Measurements from ENCODE around the gene ADK. TPM values are rescaled to one million over a fixed set of nuclear protein-coding genes. Genes with fewer than 3 reads are reported as not detected.

Gene ADK
- total and polyA plus RNA-seq, 2 donors (not counting 3 experiments of a cell fraction or from before 2014, with no cell fraction given), result 11.7 to 46.5 TPM

- ChIA-PET CTCF (interaction anchor here (0.6 to 1.3 kb wide), 6 partner anchors 10 to 351 kb away, joined by 3 to 4 read pairs (median 4); no protein-coding TSS in a partner anchor), POLR2A (interaction anchor here (1.1 kb wide), 1 partner anchor 11 kb away, joined by 9 read pairs; no protein-coding TSS in a partner anchor)
- no peak for TF ChIP-seq POLR2AphosphoS5 (IDR thresholded peaks at IDR 0.05; ENCODE audit: insufficient read depth, low read depth, low read length)
- intact Hi-C loops (cut with micrococcal nuclease) (no loop called here), dilution Hi-C loops (cut with MboI; ENCODE audit: extremely low pct_ligation_motif_present, low sequenced_read_pairs) (no loop called here)
- H3K27me3 ChIP-seq (ENCODE audit: control insufficient read depth in 2 of 2, insufficient read depth in 2 of 2, low read length in 2 of 2), result no peaks in the 10 kb centered on the region
- no peaks in the 10 kb centered on the region for H3K36me3 ChIP-seq (ENCODE audit: control insufficient read depth in 2 of 2, extremely low read depth in 1 of 2, insufficient read depth in 2 of 2, low read length in 2 of 2)
- H3K9ac ChIP-seq (replicated peaks; ENCODE audit: extremely low read depth, insufficient read depth, low read length), result peak overlapping the region; percentile 35
- H3K9me3 ChIP-seq (replicated peaks; ENCODE audit: control insufficient read depth, insufficient read depth, low read length), result no peaks in the 10 kb centered on the region
- H3K4me3 ChIP-seq (replicated peaks in 1 of 3; ENCODE audit: insufficient read depth in 1 of 3, low read depth in 1 of 3, low read length in 3 of 3), result peak overlapping the region in 1 of 3 experiments; percentile 33
- DNase-seq (ENCODE audit: low read depth, low spot score), result no peak
- H3K9me1 ChIP-seq (replicated peaks; ENCODE audit: control insufficient read depth, extremely low read depth, insufficient read depth, low read length), result no peaks in the 10 kb centered on the region
- H3K79me2 ChIP-seq (ENCODE audit: control insufficient read depth, insufficient read depth, low read length), result peaks cover 57% of the 10 kb centered on the region
- FAIRE-seq, result no peak
- H3K4me2 ChIP-seq (ENCODE audit: insufficient read depth, low read length), result peak overlapping the region; percentile 88
- H4K20me1 ChIP-seq (replicated peaks; ENCODE audit: control insufficient read depth, extremely low read depth, insufficient read depth, low read length), result no peaks in the 10 kb centered on the region
- TSS peak; percentile 12 for BruUV-seq (replicated peaks)
- no peak overlapping the region for H2AFZ ChIP-seq (ENCODE audit: low read depth, low read length)
- peaks cover 23% of the 10 kb centered on the region for H3K4me1 ChIP-seq (ENCODE audit: control insufficient read depth, extremely low read depth, insufficient read depth, low read length)
- peak overlapping the region; percentile 81 for H3K27ac ChIP-seq (ENCODE audit: insufficient read depth, low read depth, low read length)
Measured at GRCh38 chr10:74238516-74238915, 87.5 kb downstream of the ADK start.

- no TSS peak for BruUV-seq (replicated peaks)
- Histone ChIP-seq H2AFZ (ENCODE audit: low read depth, low read length) (no peak overlapping the region), H3K36me3 (ENCODE audit: control insufficient read depth in 2 of 2, extremely low read depth in 1 of 2, insufficient read depth in 2 of 2, low read length in 2 of 2) (peaks cover 0 to 3% of the 10 kb centered on the region in 2 experiments), H3K9ac (replicated peaks; ENCODE audit: extremely low read depth, insufficient read depth, low read length) (no peak overlapping the region), H3K4me2 (ENCODE audit: insufficient read depth, low read length) (no peak overlapping the region), H3K79me2 (ENCODE audit: control insufficient read depth, insufficient read depth, low read length) (peaks cover 45% of the 10 kb centered on the region), H3K9me1 (replicated peaks; ENCODE audit: control insufficient read depth, extremely low read depth, insufficient read depth, low read length) (no peaks in the 10 kb centered on the region), H3K4me1 (ENCODE audit: control insufficient read depth, extremely low read depth, insufficient read depth, low read length) (peaks cover 13% of the 10 kb centered on the region), H4K20me1 (replicated peaks; ENCODE audit: control insufficient read depth, extremely low read depth, insufficient read depth, low read length) (no peaks in the 10 kb centered on the region), H3K27ac (ENCODE audit: insufficient read depth, low read depth, low read length) (no peak overlapping the region), H3K9me3 (replicated peaks; ENCODE audit: control insufficient read depth, insufficient read depth, low read length) (no peaks in the 10 kb centered on the region), H3K27me3 (ENCODE audit: control insufficient read depth in 2 of 2, insufficient read depth in 2 of 2, low read length in 2 of 2) (no peaks in the 10 kb centered on the region), H3K4me3 (replicated peaks in 1 of 3; ENCODE audit: insufficient read depth in 1 of 3, low read depth in 1 of 3, low read length in 3 of 3) (no peak overlapping the region)
- no peak for DNase-seq (ENCODE audit: low read depth, low spot score)
- TF ChIP-seq POLR2A (IDR thresholded peaks at IDR 0.05; ENCODE audit: low read depth, low read length), result no peak
- TF ChIP-seq MYC (IDR thresholded peaks at IDR 0.05; ENCODE audit: low read depth, low read length), result no peak
- no peak for TF ChIP-seq FOS (IDR thresholded peaks at IDR 0.05; ENCODE audit: borderline replicate concordance, insufficient read depth, low read length)
- dilution Hi-C loops (cut with MboI; ENCODE audit: extremely low pct_ligation_motif_present, low sequenced_read_pairs) (no loop called here), intact Hi-C loops (cut with micrococcal nuclease) (no loop called here)
- ChIA-PET POLR2A (no interaction called here), CTCF (interaction anchor here (1.0 to 4.5 kb wide), 10 partner anchors 10 to 993 kb away, joined by 3 to 124 read pairs (median 11); partner anchors contain the start of gene COMTD1)
- no peak for FAIRE-seq
Measured at GRCh38 chr10:74243067-74243466, 92.0 kb downstream of the ADK start.

Measured in endothelial cell of umbilical vein (primary cell).